GF-D8 (cell line): ENCODE data around the gene AGBL1.
"Not testable (repeated sequence)": the region's sequence is repeated elsewhere in the genome, so short reads cannot be mapped to it uniquely, and the experiment has no call there.

ENCODE experiments used
- DNase-seq: peaks from one replicate; lab custom pipeline; 2025; lab: John Stamatoyannopoulos, UW

Gene AGBL1

GRCh38 chr15:86872782-86873181 lies 793.1 kb downstream of the AGBL1 start:
- DNase-seq: no peak

GRCh38 chr15:86875067-86875466 lies 795.4 kb downstream of the AGBL1 start:
- DNase-seq: no peak

- DNase-seq: no peak
These were observed 796.8 kb downstream of the AGBL1 start for GRCh38 chr15:86876387-86876944.

DNA sequence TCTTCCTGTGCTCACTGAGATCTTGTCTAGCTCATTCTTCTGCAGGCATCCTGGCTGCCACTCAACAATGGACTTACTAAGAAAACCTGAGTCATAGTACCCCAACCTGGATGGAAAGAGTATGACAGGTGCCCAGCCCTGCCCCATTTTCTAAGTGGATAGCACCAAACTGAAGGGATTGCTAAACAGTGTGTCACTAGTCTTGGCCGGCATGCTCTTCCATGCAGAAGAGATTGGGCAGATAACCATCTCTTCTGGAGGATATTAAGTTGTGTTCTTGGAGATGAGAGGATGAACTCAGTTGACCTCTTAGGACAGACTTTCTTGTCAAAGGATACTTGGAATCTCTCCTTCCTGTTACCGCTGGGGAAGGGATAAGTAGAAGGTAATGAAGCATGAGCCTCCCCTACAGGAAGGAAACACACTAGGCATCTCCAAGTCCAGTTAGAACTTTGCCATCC lies 797.5 kb downstream of the AGBL1 start:
- no peak for DNase-seq

- not testable (repeated sequence) for DNase-seq
These were observed 799.2 kb downstream of the AGBL1 start for GRCh38 chr15:86878844-86879243.

- no peak for DNase-seq
These were observed 799.9 kb downstream of the AGBL1 start for GRCh38 chr15:86879250-86880229.

DNA sequence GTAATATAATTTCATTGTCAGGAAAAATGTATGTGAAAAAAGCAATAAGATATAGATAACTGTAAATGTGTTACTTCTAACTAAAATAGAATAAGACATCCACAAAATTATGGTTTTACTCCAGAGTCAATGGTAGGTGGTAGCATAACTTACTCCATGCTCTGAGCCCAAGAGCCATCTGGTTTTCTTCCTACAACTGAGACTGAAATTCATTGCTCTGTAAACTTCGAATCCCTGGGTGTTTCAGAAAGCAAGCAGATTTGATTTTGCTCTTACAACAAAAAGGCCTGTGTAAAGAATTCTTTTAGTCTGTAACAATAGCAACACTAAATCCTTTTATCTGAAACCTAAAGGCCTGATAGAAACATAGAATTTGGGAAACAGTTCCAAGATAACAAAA lies 805.9 kb downstream of the AGBL1 start:
- DNase-seq: no peak

GRCh38 chr15:86892774-86893449 lies 813.2 kb downstream of the AGBL1 start:
- DNase-seq: no peak

DNA sequence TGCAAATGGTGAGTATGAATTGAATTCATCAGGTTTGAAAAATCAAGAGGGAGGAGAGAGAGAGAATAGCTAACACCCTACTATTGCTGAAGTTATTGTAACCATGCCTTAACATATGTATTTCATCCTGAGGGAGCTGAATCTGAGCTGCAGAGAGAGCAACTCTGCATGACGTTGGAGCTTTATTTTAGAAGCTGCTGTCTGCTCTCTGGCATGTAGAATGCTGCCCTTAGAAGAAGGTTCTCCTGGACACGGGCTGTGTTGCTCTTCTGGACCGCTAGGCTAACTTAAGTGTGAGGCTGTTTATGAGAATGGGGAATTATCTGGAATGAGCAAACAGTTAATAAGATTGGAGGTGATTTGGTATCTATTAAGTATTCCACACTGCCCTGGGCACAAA lies 814.6 kb downstream of the AGBL1 start:
- DNase-seq: no peak

DNA sequence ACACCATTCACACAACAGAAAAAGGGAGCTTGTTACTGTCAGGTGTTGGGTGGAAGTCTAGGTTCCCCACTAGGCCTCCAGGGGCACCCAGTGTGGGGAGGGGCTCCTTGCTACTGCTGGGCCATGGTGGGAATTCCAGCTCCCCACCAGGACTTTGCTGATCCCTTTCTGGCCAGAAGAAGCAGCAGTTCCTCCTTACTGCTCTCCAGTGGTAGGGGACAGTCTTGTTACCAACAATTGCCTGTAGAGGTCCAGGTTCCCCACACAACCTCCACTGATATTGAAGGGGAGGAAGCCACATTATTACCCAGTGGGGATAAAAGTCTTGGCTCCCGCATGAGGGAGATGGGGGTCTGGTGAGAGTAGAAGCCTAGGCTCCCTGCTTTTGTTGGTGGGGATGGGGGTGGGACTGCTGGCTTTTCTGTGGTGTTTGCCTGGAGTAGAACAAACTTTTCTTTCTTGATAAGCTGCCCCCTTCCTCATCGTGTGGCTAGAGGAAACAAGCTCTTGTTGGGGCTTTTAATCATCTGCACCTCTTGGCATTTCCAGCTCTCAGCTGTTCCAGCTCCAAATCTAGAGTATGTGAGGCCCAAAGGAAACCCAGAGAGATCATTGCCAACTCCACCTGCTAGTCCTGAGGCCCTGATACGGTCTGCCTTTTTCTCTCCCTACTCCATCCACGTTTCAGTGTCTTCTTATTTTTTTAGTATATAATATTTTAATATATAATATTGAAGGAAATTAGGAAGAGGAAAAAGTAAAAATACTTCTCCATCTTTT lies 824.2 kb downstream of the AGBL1 start:
- DNase-seq: no peak

GRCh38 chr15:86905625-86906256 lies 826.1 kb downstream of the AGBL1 start:
- no peak for DNase-seq

GRCh38 chr15:86906376-86906775 lies 826.7 kb downstream of the AGBL1 start:
- DNase-seq: no peak

- DNase-seq: no peak
These were observed 831.4 kb downstream of the AGBL1 start for GRCh38 chr15:86911022-86911421.

- no peak for DNase-seq
These were observed 833.0 kb downstream of the AGBL1 start for GRCh38 chr15:86912661-86913060.

DNA sequence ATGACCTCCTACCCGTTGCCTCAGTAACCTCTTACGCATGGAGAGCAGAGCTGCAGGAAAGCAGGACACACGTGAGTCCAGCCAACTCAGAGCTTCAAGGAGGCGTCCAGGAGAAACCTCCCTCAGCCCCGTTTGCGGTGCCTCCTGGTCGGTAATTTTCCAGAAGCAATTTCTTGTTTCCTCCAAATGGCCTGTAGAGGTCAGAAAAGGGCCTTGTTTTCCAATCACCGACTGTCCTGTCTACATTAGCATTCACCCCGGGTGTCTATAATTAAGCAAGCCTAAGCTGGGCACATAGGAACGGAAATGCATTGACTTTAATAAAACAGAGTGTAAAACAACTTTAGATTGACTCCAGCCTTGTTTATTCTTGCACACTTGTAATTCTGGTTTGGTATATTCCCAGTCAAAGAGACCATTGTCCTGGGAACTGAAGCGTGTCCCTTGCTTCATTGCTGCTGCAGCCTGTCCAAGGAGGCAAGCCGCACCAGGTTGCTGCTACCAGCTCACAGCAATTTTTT lies 836.2 kb downstream of the AGBL1 start:
- DNase-seq: no peak

DNA sequence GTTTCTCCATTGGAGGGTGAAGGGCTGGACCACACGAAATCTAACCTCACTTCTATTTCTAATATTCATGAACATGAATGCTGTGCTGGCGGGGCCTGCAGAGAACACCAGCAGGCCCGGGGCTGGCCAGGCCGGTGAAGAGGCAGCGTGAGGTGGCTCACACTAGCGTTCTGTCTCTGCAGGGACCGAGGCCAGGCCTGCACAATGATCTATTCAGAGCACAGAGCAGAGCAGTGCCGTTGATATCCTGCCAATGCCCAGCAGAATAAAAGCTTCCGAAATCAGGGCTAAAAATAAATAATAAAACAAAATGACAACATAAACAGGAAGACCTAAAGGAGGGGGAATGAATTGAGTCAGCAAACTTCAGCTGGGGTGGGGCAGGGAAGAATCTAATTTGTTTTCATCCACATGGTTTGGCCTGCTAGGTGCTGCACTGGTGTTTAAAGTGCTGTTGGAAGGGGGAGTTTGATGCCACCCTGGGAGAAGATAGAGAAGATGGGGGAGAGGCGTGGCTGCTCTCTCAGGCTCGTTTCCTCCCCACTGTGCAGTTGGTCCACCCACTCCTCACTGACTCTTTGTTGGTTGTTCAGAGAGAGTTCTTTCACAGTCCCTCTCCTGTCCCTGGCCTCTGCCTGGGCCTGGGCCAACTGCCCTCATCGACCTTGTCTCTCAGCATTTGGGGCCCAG lies 837.1 kb downstream of the AGBL1 start:
- no peak for DNase-seq

DNA sequence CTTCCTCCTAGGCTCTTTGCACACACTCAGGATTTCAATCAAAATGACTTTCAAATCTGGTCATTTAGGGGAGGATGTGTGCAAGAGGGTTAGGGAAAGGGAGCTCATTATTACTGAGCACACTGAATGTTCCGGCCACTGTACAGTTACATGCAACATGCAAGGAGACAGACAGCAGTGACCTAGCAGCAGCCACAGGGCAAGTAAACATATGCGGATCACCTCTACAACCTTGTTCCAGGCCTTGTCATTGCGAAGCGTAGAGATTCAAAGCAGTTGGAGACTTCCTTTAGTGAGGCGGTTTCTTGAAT lies 837.6 kb downstream of the AGBL1 start:
- no peak for DNase-seq

DNA sequence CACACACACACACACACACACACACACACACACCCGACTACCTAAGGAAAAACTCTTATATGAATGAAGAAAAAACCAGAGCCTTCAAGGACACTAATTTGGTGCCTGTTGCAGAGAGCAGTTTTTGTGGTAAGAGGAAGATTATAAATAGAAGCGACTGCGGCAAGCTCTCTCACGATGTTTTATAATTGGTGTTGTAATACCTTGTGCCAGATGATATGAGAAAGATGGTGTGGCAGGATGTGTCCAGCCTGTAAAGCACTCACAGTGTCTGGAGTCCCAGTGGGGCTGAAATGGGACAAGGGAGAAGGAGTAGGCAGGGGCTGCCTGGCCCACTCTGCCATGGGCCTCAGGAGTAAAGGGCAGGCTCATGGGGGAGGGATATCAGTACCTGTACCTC lies 839.9 kb downstream of the AGBL1 start:
- DNase-seq: no peak

GRCh38 chr15:86929461-86929860 lies 849.8 kb downstream of the AGBL1 start:
- DNase-seq: no peak

DNA sequence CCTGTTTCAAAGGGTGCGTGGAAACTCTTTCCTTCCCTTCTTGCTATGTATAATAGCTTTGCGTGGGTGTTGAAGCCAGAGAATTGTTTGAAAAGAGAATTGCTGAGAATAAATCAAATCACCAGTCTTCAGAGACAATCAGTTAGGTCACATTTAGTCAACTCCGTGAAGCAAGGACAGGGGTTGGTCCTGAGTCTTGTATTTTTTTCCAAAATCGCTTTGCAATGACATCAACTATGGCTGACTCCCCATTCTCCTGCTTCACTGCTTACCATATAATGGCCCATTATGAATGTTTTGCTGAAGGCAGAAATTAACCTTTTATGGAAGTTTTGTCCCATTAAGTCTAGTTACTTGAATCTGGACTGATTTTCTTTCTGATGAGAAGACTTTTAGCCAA lies 852.8 kb downstream of the AGBL1 start:
- no peak for DNase-seq

DNA sequence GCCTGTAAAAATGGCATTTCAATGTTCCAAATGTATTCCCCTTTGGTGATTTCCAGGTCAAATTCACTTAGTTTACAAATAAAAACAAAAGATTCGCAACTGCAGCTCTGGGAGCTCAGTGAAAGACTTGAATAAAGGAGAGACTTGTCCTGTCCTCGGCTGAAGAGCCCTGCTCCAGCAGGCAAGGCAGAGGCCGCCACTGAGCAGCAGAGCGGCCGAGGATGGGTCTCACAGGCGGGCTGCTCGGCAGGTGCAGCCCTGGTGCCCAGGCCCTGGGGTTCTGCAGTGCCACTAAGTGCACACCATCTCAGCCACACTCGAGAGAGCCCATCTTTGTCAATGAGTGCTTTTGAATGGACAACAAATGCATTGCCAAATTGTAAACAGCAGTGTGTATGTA lies 856.2 kb downstream of the AGBL1 start:
- DNase-seq: no peak
